Measurements from ENCODE around the gene FGD6.

GRCh38 chr12:95238150-95238549 lies 20.9 kb upstream of the FGD6 start:
- TF ChIP-seq CTCF (IDR thresholded peaks at IDR 0.05) = no peak
- no peak for TF ChIP-seq POLR2A (IDR thresholded peaks at IDR 0.05)

Measured in right lobe of liver (tissue), 4 donors.